Mesenchymal stem cell (in vitro differentiated cells and primary cell): ENCODE data around the gene NXPH4.

Experiments used
- DNase-seq: peaks from one replicate; pipeline ENCODE4 v3.0.0-alpha.2; 2013
- H2AFZ ChIP-seq: one replicate; pipeline ENCODE4 v1.6.1; 2013; ENCODE audit warnings: low read depth, mild to moderate bottlenecking, control low read depth, inconsistent platforms, low read length, moderate library complexity
- H2AK5ac ChIP-seq: 2 replicates; pipeline ENCODE4 v1.6.1; 2013; ENCODE audit warnings: low read length, moderate library complexity, mild to moderate bottlenecking, inconsistent platforms; ENCODE audit not compliant: severe bottlenecking
- H2BK120ac ChIP-seq: one replicate; pipeline ENCODE4 v1.6.1; 2013; ENCODE audit warnings: low read depth, mild to moderate bottlenecking, inconsistent platforms, low read length, moderate library complexity
- H2BK12ac ChIP-seq, 2 experiments: one replicate each; pipeline ENCODE4 v1.6.1; 2013; ENCODE audit warnings: inconsistent platforms in 2 of 2, low read length in 2 of 2, mild to moderate bottlenecking in 2 of 2, moderate library complexity in 2 of 2, control low read depth in 1 of 2
- H2BK15ac ChIP-seq: one replicate; pipeline ENCODE4 v1.6.1; 2013; ENCODE audit warnings: mild to moderate bottlenecking, low read depth, inconsistent platforms; ENCODE audit not compliant: poor library complexity, severe bottlenecking
- H2BK5ac ChIP-seq: 2 replicates; pipeline ENCODE4 v1.6.1; 2013; ENCODE audit warnings: low read depth, mild to moderate bottlenecking, low read length, control low read depth, inconsistent platforms; ENCODE audit not compliant: poor library complexity, severe bottlenecking
- H3K14ac ChIP-seq, 2 experiments: one replicate each; pipeline ENCODE4 v1.6.1; 2013; ENCODE audit warnings: inconsistent platforms in 2 of 2, low read length in 2 of 2, control low read depth in 1 of 2, mild to moderate bottlenecking in 1 of 2, moderate library complexity in 1 of 2
- H3K18ac ChIP-seq, 2 experiments: one replicate each; pipeline ENCODE4 v1.6.1; 2013; ENCODE audit warnings: inconsistent platforms in 2 of 2, low read length in 2 of 2, control low read depth in 1 of 2, low read depth in 1 of 2, mild to moderate bottlenecking in 1 of 2
- H3K23ac ChIP-seq, 2 experiments: one replicate each; pipeline ENCODE4 v1.6.1; 2013; ENCODE audit warnings: inconsistent platforms in 2 of 2, low read length in 2 of 2, mild to moderate bottlenecking in 2 of 2, moderate library complexity in 2 of 2, control low read depth in 1 of 2
- H3K27ac ChIP-seq: 2 replicates; pipeline ENCODE4 v1.5.1; 2013; ENCODE audit warnings: mild to moderate bottlenecking, moderate library complexity, low read length, control low read depth, inconsistent platforms; ENCODE audit not compliant: poor library complexity, severe bottlenecking
- H3K27me3 ChIP-seq, 2 experiments: 2 replicates each; pipeline versions ENCODE4 v1.6.1 to v1.7.0; 2013; ENCODE audit warnings: low read length in 2 of 2, mild to moderate bottlenecking in 2 of 2, moderate library complexity in 2 of 2, control low read depth in 1 of 2, inconsistent platforms in 1 of 2; ENCODE audit not compliant: control insufficient read depth in 1 of 2, insufficient read depth in 1 of 2
- H3K36me3 ChIP-seq, 2 experiments: 2 replicates each; pipeline versions ENCODE4 v1.6.1 to v1.7.0; 2013; ENCODE audit warnings: low read length in 2 of 2, control low read depth in 1 of 2, inconsistent platforms in 1 of 2, low read depth in 1 of 2, mild to moderate bottlenecking in 1 of 2; ENCODE audit not compliant: insufficient read depth in 2 of 2, control insufficient read depth in 1 of 2
- H3K4ac ChIP-seq, 2 experiments: one replicate each; pipeline ENCODE4 v1.6.1; 2013; ENCODE audit warnings: inconsistent platforms in 2 of 2, low read length in 2 of 2, mild to moderate bottlenecking in 2 of 2, moderate library complexity in 2 of 2, control low read depth in 1 of 2, low read depth in 1 of 2
- H3K4me1 ChIP-seq: 2 replicates; pipeline ENCODE4 v1.6.1; 2013; ENCODE audit warnings: low read depth, low read length, control low read depth; ENCODE audit not compliant: control insufficient read depth, insufficient read depth
- H3K4me2 ChIP-seq: 2 replicates; pipeline ENCODE4 v1.6.1; 2013; ENCODE audit warnings: low read length, mild to moderate bottlenecking, inconsistent platforms; ENCODE audit not compliant: poor library complexity, severe bottlenecking
- H3K4me3 ChIP-seq, 2 experiments: 2 replicates each; pipeline versions ENCODE4 v1.5.1 to v1.7.0; 2013; ENCODE audit warnings: low read length in 2 of 2, mild to moderate bottlenecking in 2 of 2, control low read depth in 1 of 2, low read depth in 1 of 2; ENCODE audit not compliant: insufficient read depth in 1 of 2
- H3K79me1 ChIP-seq: replicated peaks from 2 replicates; pipeline ENCODE4 v1.6.1; 2013; ENCODE audit warnings: mild to moderate bottlenecking, control low read depth, low read length, inconsistent platforms; ENCODE audit not compliant: poor library complexity, severe bottlenecking
- H3K9ac ChIP-seq: 2 replicates; pipeline ENCODE4 v1.7.0; 2013; ENCODE audit warnings: mild to moderate bottlenecking, low read length, moderate library complexity
- H3K9me3 ChIP-seq: 2 replicates; pipeline ENCODE4 v1.7.0; 2013; ENCODE audit warnings: mild to moderate bottlenecking, low read length; ENCODE audit not compliant: control insufficient read depth
- H4K8ac ChIP-seq: one replicate; pipeline ENCODE4 v1.6.1; 2013; ENCODE audit warnings: inconsistent platforms, mild to moderate bottlenecking, low read length, moderate library complexity
- H4K91ac ChIP-seq: one replicate; pipeline ENCODE4 v1.6.1; 2013; ENCODE audit warnings: mild to moderate bottlenecking, low read length, inconsistent platforms
- WGBS: methylation state at CpG from one replicate; pipeline ENCODE4 v1.1.7; 2013; ENCODE audit warnings: mixed read lengths; 5-methylcytosine and 5-hydroxymethylcytosine counted together

The NXPH4 gene

DNA sequence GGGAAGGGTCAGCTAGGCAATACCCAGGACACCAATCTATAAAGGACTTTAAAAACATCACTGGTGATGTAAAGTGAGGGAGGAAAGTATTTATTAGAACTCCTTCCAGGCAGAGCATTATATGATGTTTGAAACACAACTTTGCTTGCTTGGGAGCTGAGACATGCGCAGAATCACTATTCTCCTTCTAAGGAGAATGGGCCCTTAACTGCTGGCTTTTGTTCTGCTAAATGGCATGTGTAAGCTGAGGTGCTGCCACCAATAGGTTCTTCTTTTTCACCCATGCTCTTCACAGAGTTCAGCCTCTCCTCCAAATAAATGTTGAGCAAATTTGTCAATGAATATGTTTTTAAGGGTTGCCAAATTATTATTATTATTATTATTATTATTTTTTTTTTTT, 30.4 kb downstream of the NXPH4 start:
- no peak for DNase-seq
- H2BK12ac ChIP-seq: no peak overlapping the region
- no peak overlapping the region for H2AFZ ChIP-seq
- H3K27ac ChIP-seq: no peak overlapping the region
- no peak overlapping the region for H4K91ac ChIP-seq
- H3K23ac ChIP-seq: no peak overlapping the region
- H3K14ac ChIP-seq: no peak overlapping the region
- H2BK5ac ChIP-seq: no peak overlapping the region
- H3K4me3 ChIP-seq: no peak overlapping the region
- no peaks in the 10 kb centered on the region for H3K9me3 ChIP-seq
- H2BK15ac ChIP-seq: no peak overlapping the region
- H2AK5ac ChIP-seq: no peak overlapping the region
- H2BK120ac ChIP-seq: no peak overlapping the region
- H3K27me3 ChIP-seq: peaks cover 19 to 26% of the 10 kb centered on the region in 2 experiments
- WGBS: 95% methylated on average over 1 of the region's 1 CpG
- peaks cover 15% of the 10 kb centered on the region for H3K4me1 ChIP-seq
- no peak overlapping the region for H3K4me2 ChIP-seq
- H4K8ac ChIP-seq: no peak overlapping the region
- H3K9ac ChIP-seq: no peak overlapping the region
- no peak overlapping the region for H3K4ac ChIP-seq
- no peaks in the 10 kb centered on the region for H3K79me1 ChIP-seq
- H3K36me3 ChIP-seq: peaks cover 0 to 1% of the 10 kb centered on the region in 2 experiments
- no peak overlapping the region for H3K18ac ChIP-seq

DNA sequence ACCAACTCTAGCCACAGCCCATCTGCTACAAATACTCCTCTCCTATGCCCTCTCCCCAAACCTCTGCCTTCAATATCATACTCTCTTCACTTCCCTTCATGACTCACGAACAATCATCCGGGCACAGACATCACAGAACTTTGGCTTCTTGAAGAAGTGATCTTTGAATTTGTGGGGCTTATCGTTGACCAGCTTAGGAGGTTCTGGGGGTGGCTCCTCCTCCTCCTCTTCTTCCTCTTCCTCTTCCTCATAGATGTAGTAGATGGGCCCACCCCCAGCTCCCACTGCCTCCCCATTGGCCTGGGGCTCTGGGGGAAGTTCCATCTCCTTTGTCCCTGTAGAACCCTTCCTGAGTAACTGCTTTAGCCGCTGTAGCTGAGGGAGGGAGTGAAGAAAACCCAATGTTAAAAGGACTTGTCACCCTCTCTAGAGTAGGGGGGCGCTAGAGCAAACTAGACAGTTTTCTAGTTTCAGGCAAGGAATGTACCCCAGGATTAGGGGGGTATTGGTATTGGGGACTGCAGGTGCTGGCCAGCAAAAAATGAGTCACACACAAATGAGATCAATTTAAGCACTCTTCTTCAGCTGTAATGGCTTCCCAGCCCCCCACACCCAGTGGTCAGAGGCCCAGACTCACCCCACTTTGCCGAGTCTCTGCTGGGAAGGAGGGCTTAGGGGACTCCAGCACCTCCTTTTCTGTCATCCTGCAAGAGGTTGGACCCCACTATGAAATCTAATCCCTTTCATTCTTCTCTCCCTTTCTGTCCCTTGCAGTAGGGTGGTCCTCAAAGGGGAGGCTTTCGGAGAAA, 32.5 kb downstream of the NXPH4 start:
- no peak overlapping the region for H3K23ac ChIP-seq
- H2AK5ac ChIP-seq: no peak overlapping the region
- no peak overlapping the region for H4K8ac ChIP-seq
- no peak overlapping the region for H3K9ac ChIP-seq
- no peak overlapping the region for H2AFZ ChIP-seq
- no peak overlapping the region for H4K91ac ChIP-seq
- H2BK12ac ChIP-seq: no peak overlapping the region
- H3K4me3 ChIP-seq: no peak overlapping the region
- no peak overlapping the region for H2BK5ac ChIP-seq
- H3K27me3 ChIP-seq: peaks cover 4 to 10% of the 10 kb centered on the region in 2 experiments
- no peak for DNase-seq
- H3K18ac ChIP-seq: no peak overlapping the region
- H3K79me1 ChIP-seq: no peaks in the 10 kb centered on the region
- H3K9me3 ChIP-seq: no peaks in the 10 kb centered on the region
- H2BK15ac ChIP-seq: no peak overlapping the region
- no peak overlapping the region for H3K14ac ChIP-seq
- no peaks in the 10 kb centered on the region for H3K4me1 ChIP-seq
- no peak overlapping the region for H3K27ac ChIP-seq
- no peak overlapping the region for H3K4ac ChIP-seq
- H3K4me2 ChIP-seq: no peak overlapping the region
- WGBS: 96% methylated on average over 6 of the region's 7 CpGs
- H2BK120ac ChIP-seq: no peak overlapping the region
- H3K36me3 ChIP-seq: peaks cover 0 to 6% of the 10 kb centered on the region in 2 experiments

GRCh38 chr12:57250541-57250940, 33.9 kb downstream of the NXPH4 start:
- Histone ChIP-seq H3K18ac (no peak overlapping the region), H3K4me2 (no peak overlapping the region), H4K91ac (no peak overlapping the region)

GRCh38 chr12:57250956-57251355, 34.4 kb downstream of the NXPH4 start, which contains the start of gene STAC3:
TSS of gene STAC3 (minus strand) at chr12:57251187. CDS start at chr12:57249636, 1,551 bp downstream.
- Histone ChIP-seq H3K9me3 (no peaks in the 10 kb centered on the region), H3K4ac (no peak within 1 kb of the TSS), H3K4me1 (no peaks in the 10 kb centered on the region), H2AFZ (no peak within 1 kb of the TSS), H3K4me3 (no peak within 1 kb of the TSS), H2AK5ac (no peak within 1 kb of the TSS), H3K18ac (no peak within 1 kb of the TSS), H3K27me3 (no peaks in the 10 kb centered on the region), H3K27ac (no peak within 1 kb of the TSS), H3K14ac (no peak within 1 kb of the TSS), H3K4me2 (no peak within 1 kb of the TSS), H3K36me3 (peaks cover 9 to 23% of the 10 kb centered on the region in 2 experiments), H2BK15ac (no peak within 1 kb of the TSS), H4K8ac (no peak within 1 kb of the TSS), H3K79me1 (no peaks in the 10 kb centered on the region), H2BK12ac (no peak within 1 kb of the TSS), H3K23ac (no peak within 1 kb of the TSS), H3K9ac (no peak within 1 kb of the TSS), H2BK5ac (no peak within 1 kb of the TSS), H4K91ac (no peak within 1 kb of the TSS), H2BK120ac (no peak within 1 kb of the TSS)
- no peak for DNase-seq
- 87% methylated on average over 5 of the region's 7 CpGs for WGBS

More at GRCh38 chr12:57250541-57250940, 33.9 kb downstream of the NXPH4 start:
- H2BK5ac ChIP-seq: no peak overlapping the region
- H2BK120ac ChIP-seq: no peak overlapping the region
- no peaks in the 10 kb centered on the region for H3K79me1 ChIP-seq
- H2AK5ac ChIP-seq: no peak overlapping the region
- H3K4ac ChIP-seq: no peak overlapping the region
- no peak for DNase-seq
- no peak overlapping the region for H3K4me3 ChIP-seq
- no peak overlapping the region for H4K8ac ChIP-seq
- H3K27ac ChIP-seq: no peak overlapping the region
- peaks cover 6 to 18% of the 10 kb centered on the region in 2 experiments for H3K36me3 ChIP-seq
- H3K9me3 ChIP-seq: no peaks in the 10 kb centered on the region
- no peak overlapping the region for H3K9ac ChIP-seq
- H3K4me1 ChIP-seq: no peaks in the 10 kb centered on the region
- H2BK12ac ChIP-seq: no peak overlapping the region
- H2BK15ac ChIP-seq: no peak overlapping the region
- H3K27me3 ChIP-seq: no peaks in the 10 kb centered on the region
- no peak overlapping the region for H3K23ac ChIP-seq
- WGBS: 98% methylated on average over 2 of the region's 3 CpGs
- no peak overlapping the region for H2AFZ ChIP-seq
- no peak overlapping the region for H3K14ac ChIP-seq
